ENCODE measurements around the gene TMPRSS6. TPM values are rescaled to one million over a fixed set of nuclear protein-coding genes. Genes with fewer than 3 reads are reported as not detected.

Gene TMPRSS6
- total and polyA plus RNA-seq, 2 of the 8 experiments (the other 6 are each of a cell fraction or from before 2014, with no cell fraction given), result 0.02 TPM; not detected in 1

DNA sequence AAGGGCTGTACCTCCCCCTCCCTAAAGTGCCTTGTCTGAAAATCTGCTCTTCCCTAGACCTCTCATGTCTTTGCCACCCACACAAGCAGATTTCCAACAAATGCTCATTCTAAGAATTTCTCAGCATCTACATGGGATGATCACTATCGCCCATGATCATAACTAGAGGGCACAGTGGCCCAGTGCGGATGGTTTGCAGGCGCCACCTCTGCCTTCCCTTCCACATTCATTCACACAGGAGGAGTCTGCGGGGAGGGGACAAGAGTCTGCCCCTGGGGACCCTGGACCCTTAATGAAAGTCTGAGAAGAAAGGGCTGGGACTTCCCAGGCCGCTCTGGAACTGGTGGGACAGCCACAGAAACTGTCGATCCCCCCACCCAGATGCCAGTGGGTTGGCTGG, 29.1 kb downstream of the TMPRSS6 start:
- H2BK5ac ChIP-seq (ENCODE audit: low read depth, low read length), result no peak overlapping the region
- no peak overlapping the region for H3K4me2 ChIP-seq (ENCODE audit: insufficient read depth in 1 of 2, low read depth in 2 of 2, low read length in 2 of 2)
- 90% methylated on average over 6 of the region's 6 CpGs; no CpG with 5 or more reads in 1 of the 2 experiments for WGBS, 2 experiments (ENCODE audit: extremely low coverage in 1 of 2, insufficient coverage in 1 of 2, insufficient read length in 1 of 2, insufficient replicate concordance in 2 of 2, low coverage in 1 of 2, low lambda C conversion rate in 2 of 2, missing lambda C conversion rate in 1 of 2)
- H3K4me3 ChIP-seq (ENCODE audit: extremely low read depth in 1 of 4, insufficient read depth in 2 of 4, low read depth in 3 of 4, low read length in 4 of 4), result no peak overlapping the region
- no peaks in the 10 kb centered on the region for H3K9me3 ChIP-seq (ENCODE audit: insufficient read depth in 2 of 2, low read depth in 1 of 2, low read length in 1 of 2)
- H2AFZ ChIP-seq (ENCODE audit: low read length), result no peak overlapping the region
- no peak overlapping the region for H3K14ac ChIP-seq (ENCODE audit: insufficient read length)
- no peak overlapping the region for H2BK15ac ChIP-seq (ENCODE audit: low read length)
- no peak overlapping the region for H3K9ac ChIP-seq (replicated peaks in 1 of 4; ENCODE audit: extremely low read depth in 1 of 4, low read depth in 3 of 4, low read length in 3 of 4)
- H3K18ac ChIP-seq (ENCODE audit: extremely low read depth, low read length), result no peak overlapping the region
- no peak overlapping the region for H4K5ac ChIP-seq (ENCODE audit: insufficient read length, low read depth, low read length)
- H3K79me1 ChIP-seq (ENCODE audit: low read depth, low read length), result no peaks in the 10 kb centered on the region
- H3K4me1 ChIP-seq (replicated peaks in 1 of 4; ENCODE audit: control insufficient read depth in 3 of 4, insufficient read depth in 4 of 4, low read length in 3 of 4), result peaks cover 0 to 3% (median 1%) of the 10 kb centered on the region in 4 experiments; a peak in 3 of 7 replicates
- CTCF ChIA-PET (ENCODE audit: partially characterized antibody), result interaction anchor here (1.0 to 2.6 kb wide), 6 partner anchors 8 to 92 kb away, joined by 3 to 24 read pairs (median 3); no protein-coding TSS in a partner anchor
- no peak overlapping the region for H3K4ac ChIP-seq (replicated peaks; ENCODE audit: insufficient read length, low read depth, low read length)
- H3K23me2 ChIP-seq (ENCODE audit: low read depth, low read length), result no peaks in the 10 kb centered on the region
- FAIRE-seq (no peak), DNase-seq (ENCODE audit: low read depth in 1 of 2, low spot score in 2 of 2) (no peak)
- no peak overlapping the region for H2BK20ac ChIP-seq (ENCODE audit: low read length)
- no peak for TF ChIP-seq TAF1 (IDR thresholded peaks at IDR 0.05; ENCODE audit: low read depth, low read length)
- TF ChIP-seq BRCA1 (IDR thresholded peaks at IDR 0.05; ENCODE audit: low read depth, low read length), result no peak
- TF ChIP-seq POLR2AphosphoS5 (IDR thresholded peaks at IDR 0.05; ENCODE audit: low read depth, low read length), result no peak
- no peak for TF ChIP-seq NRF1 (IDR thresholded peaks at IDR 0.05; ENCODE audit: low read depth, low read length)
- no peak for TF ChIP-seq CBX8 (IDR thresholded peaks at IDR 0.05; ENCODE audit: borderline replicate concordance, low read depth, low read length)
- TF ChIP-seq, protein P1, sequence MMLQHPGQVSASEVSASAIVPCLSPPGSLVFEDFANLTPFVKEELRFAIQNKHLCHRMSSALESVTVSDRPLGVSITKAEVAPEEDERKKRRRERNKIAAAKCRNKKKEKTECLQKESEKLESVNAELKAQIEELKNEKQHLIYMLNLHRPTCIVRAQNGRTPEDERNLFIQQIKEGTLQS (IDR thresholded peaks at IDR 0.05; ENCODE audit: insufficient read depth, low read depth, low read length), result no peak
- TF ChIP-seq, protein P2, sequence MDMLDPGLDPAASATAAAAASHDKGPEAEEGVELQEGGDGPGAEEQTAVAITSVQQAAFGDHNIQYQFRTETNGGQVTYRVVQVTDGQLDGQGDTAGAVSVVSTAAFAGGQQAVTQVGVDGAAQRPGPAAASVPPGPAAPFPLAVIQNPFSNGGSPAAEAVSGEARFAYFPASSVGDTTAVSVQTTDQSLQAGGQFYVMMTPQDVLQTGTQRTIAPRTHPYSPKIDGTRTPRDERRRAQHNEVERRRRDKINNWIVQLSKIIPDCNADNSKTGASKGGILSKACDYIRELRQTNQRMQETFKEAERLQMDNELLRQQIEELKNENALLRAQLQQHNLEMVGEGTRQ (IDR thresholded peaks at IDR 0.05; ENCODE audit: low read length), result no peak
- no peak for TF ChIP-seq TCF12 (IDR thresholded peaks at IDR 0.05; ENCODE audit: low read depth, low read length)
- POLR2A ChIA-PET (ENCODE audit: partially characterized antibody), result interaction anchor here (1.0 to 1.5 kb wide), 2 partner anchors 10 to 60 kb away, joined by 3 to 4 read pairs; no protein-coding TSS in a partner anchor
- no peak overlapping the region for H2BK12ac ChIP-seq (ENCODE audit: low read depth, low read length)
- H3K27ac ChIP-seq (ENCODE audit: low read depth, low read length), result no peak overlapping the region
- peaks cover 0 to 17% (median 6%) of the 10 kb centered on the region in 4 experiments; a peak in 5 of 7 replicates for H3K27me3 ChIP-seq (replicated peaks in 1 of 4; ENCODE audit: control insufficient read depth in 3 of 4, extremely low read depth in 1 of 4, insufficient read depth in 3 of 4, low read length in 3 of 4)
- no peaks in the 10 kb centered on the region for H3K79me2 ChIP-seq (ENCODE audit: control insufficient read depth in 1 of 2, insufficient read depth in 2 of 2, low read length in 2 of 2)
- no peak overlapping the region for H3K23ac ChIP-seq (ENCODE audit: insufficient read length)
- H3K36me3 ChIP-seq (ENCODE audit: control insufficient read depth in 2 of 4, insufficient read depth in 4 of 4, low read length in 3 of 4), result no peaks in the 10 kb centered on the region
- no peak overlapping the region for H2BK120ac ChIP-seq (replicated peaks; ENCODE audit: low read depth, low read length)
- H3K56ac ChIP-seq (replicated peaks; ENCODE audit: insufficient read length, low read depth, low read length), result no peak overlapping the region
- H4K91ac ChIP-seq (replicated peaks; ENCODE audit: insufficient read length, low read length), result no peak overlapping the region
- peaks cover 0 to 2% of the 10 kb centered on the region in 2 experiments for H4K20me1 ChIP-seq (replicated peaks in 1 of 2; ENCODE audit: control insufficient read depth in 1 of 2, insufficient read depth in 2 of 2, low read length in 2 of 2)
- H4K8ac ChIP-seq (ENCODE audit: extremely low read depth, insufficient read depth, low read length), result no peak overlapping the region
- no peak overlapping the region for H2AK5ac ChIP-seq (ENCODE audit: low read depth, low read length)
